Gastroesophageal sphincter (tissue), 3 donors: Measurements from ENCODE around the gene POLR2I.

ENCODE experiments used
- CTCF ChIP-seq, 4 experiments: fragments of 200-600 bp in 2 of 4; fragments of 450-650 bp in 2 of 4; sonication (generic) in 1 of 4; IDR thresholded peaks; one replicate each; pipeline ENCODE4 v1.5.1; 2017 to 2019; ENCODE audit warnings: antibody characterized with exemption in 4 of 4, mild to moderate bottlenecking in 2 of 4, moderate library complexity in 2 of 4
- POLR2A ChIP-seq, 2 donors: fragments of 450-650 bp; IDR thresholded peaks; one replicate each; pipeline ENCODE4 v1.6.1; 2017; ENCODE audit warnings: antibody characterized with exemption in 2 of 2, mild to moderate bottlenecking in 2 of 2, moderate library complexity in 1 of 2

- TF ChIP-seq POLR2A (IDR thresholded peaks at IDR 0.05), result peak; percentile 95
- peak in 3 of 4 experiments; percentile 16 to 32 (median 26) for TF ChIP-seq CTCF (IDR thresholded peaks at IDR 0.05)
These were observed 25.0 kb upstream of the POLR2I start, which contains the start of gene CAPNS1 for GRCh38 chr19:36139473-36140303.
